Measurements from ENCODE around the gene ERBB4.

The ERBB4 gene

DNA sequence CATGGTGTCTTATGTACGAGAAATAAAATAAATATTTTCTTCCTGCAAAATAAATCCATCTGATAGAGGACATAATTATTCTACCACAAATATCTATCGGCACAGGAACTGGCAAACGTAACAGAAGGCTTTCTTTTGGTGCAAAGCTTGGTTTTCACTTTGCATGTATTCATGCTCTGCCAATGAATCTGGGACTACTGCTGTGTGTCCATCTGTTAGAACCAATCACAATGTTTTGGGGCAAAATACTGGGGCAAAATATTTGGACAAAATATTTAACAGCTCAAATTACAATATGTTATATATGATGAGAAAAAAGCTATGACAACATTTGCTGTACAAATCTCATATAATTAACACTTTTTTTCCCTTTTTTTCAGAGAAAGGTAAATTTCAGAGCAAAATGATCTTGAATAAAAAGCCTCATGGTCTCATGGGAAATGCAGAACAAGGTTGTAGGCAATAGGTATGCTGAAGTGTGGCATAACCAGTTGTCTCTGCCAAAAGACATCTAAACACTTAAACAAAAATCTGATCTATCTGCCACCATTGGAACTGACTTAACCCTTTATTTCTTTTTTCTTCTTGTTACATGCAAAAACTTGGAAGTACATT lies 1059.0 kb downstream of the ERBB4 start:
- TF ChIP-seq GATA2 (IDR thresholded peaks at IDR 0.05; ENCODE audit: low read depth, low read length) (no peak), GATA3 (IDR thresholded peaks at IDR 0.05; ENCODE audit: low read depth, low read length) (no peak)

GRCh38 chr2:211477537-211478275 lies 1060.9 kb downstream of the ERBB4 start:
- no peak for TF ChIP-seq GATA3 (IDR thresholded peaks at IDR 0.05; ENCODE audit: low read depth, low read length)
- TF ChIP-seq GATA2 (IDR thresholded peaks at IDR 0.05; ENCODE audit: low read depth, low read length), result no peak

GRCh38 chr2:211473116-211473515 lies 1065.5 kb downstream of the ERBB4 start:
- TF ChIP-seq GATA2 (IDR thresholded peaks at IDR 0.05; ENCODE audit: low read depth, low read length), result no peak

- no peak for TF ChIP-seq GATA2 (IDR thresholded peaks at IDR 0.05; ENCODE audit: low read depth, low read length)
- no peak for TF ChIP-seq GATA3 (IDR thresholded peaks at IDR 0.05; ENCODE audit: low read depth, low read length)
Observed at GRCh38 chr2:211469664-211470059, 1068.9 kb downstream of the ERBB4 start.

GRCh38 chr2:211468877-211469663 lies 1069.5 kb downstream of the ERBB4 start:
- TF ChIP-seq GATA2 (IDR thresholded peaks at IDR 0.05; ENCODE audit: low read depth, low read length), result no peak
- TF ChIP-seq GATA3 (IDR thresholded peaks at IDR 0.05; ENCODE audit: low read depth, low read length), result no peak

DNA sequence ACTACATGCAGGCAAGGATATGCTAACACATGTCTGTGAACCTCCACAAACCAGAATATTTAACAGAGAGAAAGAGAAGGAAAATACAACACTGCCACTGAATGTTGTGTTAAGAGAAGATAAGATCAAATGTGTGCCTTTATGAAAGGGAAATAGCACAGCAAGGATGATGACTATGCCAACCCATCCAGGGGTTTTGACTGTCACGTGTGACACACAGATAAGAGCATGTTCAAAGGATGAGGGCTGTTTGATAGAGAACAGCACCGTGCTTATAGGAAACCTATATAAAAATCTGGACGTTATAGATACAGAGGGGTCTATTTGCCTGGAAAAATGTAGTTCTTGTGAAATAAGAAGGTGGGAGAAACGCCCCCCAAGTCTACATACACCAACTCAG lies 1070.4 kb downstream of the ERBB4 start:
- TF ChIP-seq GATA3 (IDR thresholded peaks at IDR 0.05; ENCODE audit: low read depth, low read length) (no peak), GATA2 (IDR thresholded peaks at IDR 0.05; ENCODE audit: low read depth, low read length) (no peak)

GRCh38 chr2:211463397-211463796 lies 1075.2 kb downstream of the ERBB4 start:
- no peak for TF ChIP-seq GATA3 (IDR thresholded peaks at IDR 0.05; ENCODE audit: low read depth, low read length)
- no peak for TF ChIP-seq GATA2 (IDR thresholded peaks at IDR 0.05; ENCODE audit: low read depth, low read length)

GRCh38 chr2:211458974-211459373 lies 1079.6 kb downstream of the ERBB4 start:
- TF ChIP-seq GATA3 (IDR thresholded peaks at IDR 0.05; ENCODE audit: low read depth, low read length), result no peak
- TF ChIP-seq GATA2 (IDR thresholded peaks at IDR 0.05; ENCODE audit: low read depth, low read length), result no peak

DNA sequence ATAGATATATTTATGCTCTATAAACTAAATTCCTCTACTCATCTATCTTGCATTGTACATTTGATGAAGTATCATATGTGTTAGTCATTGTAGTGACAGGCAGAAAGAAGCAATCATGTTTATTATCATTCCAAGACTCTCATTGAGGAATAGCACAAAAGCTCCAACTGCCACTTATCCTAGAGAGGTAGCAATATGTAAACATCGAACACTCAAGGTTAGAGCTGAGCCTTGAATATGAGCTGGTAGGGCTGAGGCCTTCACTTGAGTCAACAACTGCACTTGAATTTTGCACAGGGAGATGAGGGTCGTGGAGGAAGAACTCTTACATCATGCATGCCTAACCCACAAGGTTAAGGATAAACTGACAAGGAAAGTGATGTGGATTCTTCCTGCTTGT lies 1081.3 kb downstream of the ERBB4 start:
- TF ChIP-seq GATA3 (IDR thresholded peaks at IDR 0.05; ENCODE audit: low read depth, low read length) (no peak), GATA2 (IDR thresholded peaks at IDR 0.05; ENCODE audit: low read depth, low read length) (no peak)

DNA sequence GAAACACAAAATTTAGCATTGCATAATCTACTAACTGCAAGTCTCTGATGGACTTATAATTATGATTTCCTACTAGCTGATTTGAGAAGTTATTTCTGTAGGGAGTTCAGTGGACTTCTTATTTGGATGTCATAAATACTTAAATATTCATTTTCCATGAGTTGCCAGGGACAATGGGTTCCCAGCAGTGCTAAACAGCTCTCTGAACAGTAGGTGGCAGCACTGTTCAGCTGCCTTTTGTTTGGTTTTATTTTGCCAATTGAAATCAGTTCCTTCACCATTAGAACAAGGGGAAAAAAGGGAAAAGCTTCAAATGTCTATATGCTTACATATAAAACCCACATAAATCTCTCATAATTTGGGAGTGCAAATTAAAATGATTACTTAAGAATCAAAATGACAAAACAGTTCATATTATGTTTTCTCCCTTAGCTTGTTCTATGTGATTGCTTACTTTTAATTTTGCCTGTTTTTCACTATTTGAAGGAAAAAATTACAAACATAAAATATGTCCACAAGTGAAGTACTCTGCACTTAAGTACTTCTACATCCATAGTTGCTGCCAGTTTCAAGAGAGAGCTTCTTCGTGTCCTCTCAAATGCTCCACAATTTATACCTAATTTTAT lies 1083.3 kb downstream of the ERBB4 start:
- no peak for TF ChIP-seq GATA3 (IDR thresholded peaks at IDR 0.05; ENCODE audit: low read depth, low read length)
- no peak for TF ChIP-seq GATA2 (IDR thresholded peaks at IDR 0.05; ENCODE audit: low read depth, low read length)

GRCh38 chr2:211454679-211455078 lies 1083.9 kb downstream of the ERBB4 start:
- TF ChIP-seq GATA2 (IDR thresholded peaks at IDR 0.05; ENCODE audit: low read depth, low read length) (no peak), GATA3 (IDR thresholded peaks at IDR 0.05; ENCODE audit: low read depth, low read length) (no peak)

GRCh38 chr2:211453311-211453887 lies 1085.2 kb downstream of the ERBB4 start:
- TF ChIP-seq GATA3 (IDR thresholded peaks at IDR 0.05; ENCODE audit: low read depth, low read length) (no peak), GATA2 (IDR thresholded peaks at IDR 0.05; ENCODE audit: low read depth, low read length) (no peak)

DNA sequence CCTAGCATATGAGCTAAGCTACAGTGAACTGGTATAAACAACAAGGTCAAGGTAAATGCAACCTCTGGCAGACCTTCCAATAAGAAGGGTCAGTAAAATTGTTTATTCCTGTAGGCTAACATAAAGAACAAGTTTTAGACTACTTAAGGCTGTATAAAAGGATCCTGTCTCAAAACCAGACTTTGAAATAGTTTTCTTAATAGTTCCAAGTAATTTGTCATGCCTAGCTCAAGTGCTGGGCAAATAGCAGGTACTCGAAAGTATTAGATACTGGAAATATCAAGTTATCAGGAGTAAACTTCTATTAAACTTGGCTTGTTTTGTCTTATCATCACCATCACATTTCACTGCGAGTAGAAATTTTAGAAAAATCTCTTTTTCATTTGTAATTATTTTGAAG lies 1087.0 kb downstream of the ERBB4 start:
- TF ChIP-seq GATA2 (IDR thresholded peaks at IDR 0.05; ENCODE audit: low read depth, low read length) (no peak), GATA3 (IDR thresholded peaks at IDR 0.05; ENCODE audit: low read depth, low read length) (no peak)

DNA sequence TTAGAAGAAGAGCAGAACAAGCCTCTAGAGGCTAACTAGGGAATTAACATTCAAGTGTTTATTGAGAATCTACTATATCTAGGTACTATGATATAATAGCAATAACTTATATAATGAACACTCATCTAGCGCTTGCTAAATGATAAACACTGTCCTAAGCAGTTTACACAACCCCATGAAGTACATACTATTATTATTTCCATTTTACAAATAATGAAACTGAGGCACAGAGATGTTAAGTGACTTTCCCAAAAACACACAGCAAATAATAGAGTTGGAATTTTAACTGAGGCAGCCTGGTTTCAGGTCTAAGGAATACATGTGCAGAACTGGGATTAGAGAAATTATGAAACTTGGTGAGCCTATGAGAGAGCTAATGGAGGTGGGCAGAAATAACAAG lies 1088.8 kb downstream of the ERBB4 start:
- TF ChIP-seq GATA3 (IDR thresholded peaks at IDR 0.05; ENCODE audit: low read depth, low read length) (no peak), GATA2 (IDR thresholded peaks at IDR 0.05; ENCODE audit: low read depth, low read length) (no peak)

All from SH-SY5Y (cell line).